Measurements from ENCODE around the gene MGAT5.

Gene MGAT5

DNA sequence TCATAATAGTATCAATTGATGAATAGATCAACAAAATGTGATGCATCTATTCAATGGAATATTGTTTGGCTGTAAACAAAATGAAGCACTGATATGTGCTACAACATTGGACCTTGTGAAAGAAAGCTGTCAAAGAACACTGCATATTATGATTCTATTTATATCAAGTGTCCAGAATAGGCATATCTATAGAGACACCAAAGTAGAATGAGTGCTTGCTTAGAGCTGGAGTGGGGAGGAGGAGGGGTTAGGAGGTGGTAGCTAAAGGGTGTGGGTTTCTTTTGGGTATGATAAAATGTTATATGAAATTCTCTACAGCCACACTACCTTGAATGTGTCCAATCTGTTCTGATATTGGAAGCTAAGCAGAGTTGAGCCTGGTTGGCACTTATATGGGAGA, 23.0 kb upstream of the MGAT5 start:
- no peak for DNase-seq (ENCODE audit: extremely low read depth in 1 of 2, low read depth in 1 of 2)

DNA sequence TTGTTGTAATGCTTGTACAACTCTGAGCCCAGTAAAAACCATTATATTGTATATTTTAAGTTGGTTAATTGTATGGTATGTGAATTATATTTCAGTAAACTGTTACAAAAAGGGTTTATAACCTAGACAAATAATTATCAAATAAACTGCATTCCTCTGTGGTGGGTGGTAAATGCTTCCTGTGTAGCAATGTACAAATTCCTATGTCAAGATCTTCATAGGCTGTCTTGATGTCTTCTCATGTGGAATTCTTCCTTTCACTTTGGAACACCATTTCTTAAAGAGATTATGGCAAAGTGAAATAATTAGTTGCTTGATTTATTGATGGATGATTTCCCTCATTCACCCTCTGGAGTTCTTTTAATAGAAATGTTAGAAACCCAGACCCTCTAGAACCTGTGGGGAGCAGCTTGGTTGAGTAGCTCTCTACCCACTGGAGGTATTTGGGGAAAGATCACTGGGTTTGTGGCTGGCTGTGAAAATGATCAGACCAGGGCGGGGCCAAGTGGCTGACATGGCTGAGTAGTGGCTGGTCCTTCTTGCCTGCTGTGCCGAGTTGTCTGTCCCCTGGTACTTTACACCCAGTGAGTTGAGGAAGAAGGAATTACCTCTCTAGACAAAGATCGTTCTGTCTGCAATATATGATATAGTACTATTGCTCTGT, 22.4 kb upstream of the MGAT5 start:
- DNase-seq (ENCODE audit: extremely low read depth in 1 of 2, low read depth in 1 of 2): no peak

DNA sequence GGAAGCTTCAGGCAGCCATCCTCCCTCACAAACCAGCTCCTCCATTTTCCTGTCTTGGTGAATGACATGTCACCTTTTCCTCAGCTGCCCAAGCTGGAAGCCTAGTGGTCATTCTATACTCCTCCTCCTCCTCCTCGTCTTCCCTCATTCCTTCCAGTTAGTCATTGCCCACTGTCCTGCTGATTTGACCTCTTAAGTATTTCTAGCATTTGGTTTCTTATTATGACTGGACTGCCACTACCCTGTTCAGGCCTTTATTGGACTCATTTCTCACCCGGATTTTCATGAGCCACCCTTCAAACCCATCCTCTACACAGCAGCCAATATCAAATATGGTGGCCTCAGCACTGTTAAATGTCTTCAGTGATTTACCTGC, 21.9 kb upstream of the MGAT5 start:
- no peak for DNase-seq (ENCODE audit: extremely low read depth in 1 of 2, low read depth in 1 of 2)

DNA sequence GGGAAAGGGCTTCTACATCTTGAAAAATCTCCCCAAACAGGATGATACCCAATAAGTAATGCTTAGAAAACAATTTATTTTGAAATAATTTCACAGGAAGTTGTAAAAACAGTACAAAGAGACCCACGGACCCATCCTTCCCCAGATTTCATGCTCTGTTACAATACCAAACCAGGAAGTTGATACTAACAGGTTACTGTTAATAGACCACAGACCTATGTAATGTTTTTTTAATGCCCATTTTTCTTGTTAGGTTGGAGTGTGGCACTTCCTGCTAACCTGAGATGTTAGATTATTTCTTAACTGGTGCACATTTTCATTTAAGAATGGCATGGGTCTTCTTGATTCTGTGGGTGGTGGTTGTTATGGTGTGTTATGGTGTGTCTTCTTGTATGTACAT, 21.4 kb upstream of the MGAT5 start:
- DNase-seq (ENCODE audit: extremely low read depth in 1 of 2, low read depth in 1 of 2): no peak

DNA sequence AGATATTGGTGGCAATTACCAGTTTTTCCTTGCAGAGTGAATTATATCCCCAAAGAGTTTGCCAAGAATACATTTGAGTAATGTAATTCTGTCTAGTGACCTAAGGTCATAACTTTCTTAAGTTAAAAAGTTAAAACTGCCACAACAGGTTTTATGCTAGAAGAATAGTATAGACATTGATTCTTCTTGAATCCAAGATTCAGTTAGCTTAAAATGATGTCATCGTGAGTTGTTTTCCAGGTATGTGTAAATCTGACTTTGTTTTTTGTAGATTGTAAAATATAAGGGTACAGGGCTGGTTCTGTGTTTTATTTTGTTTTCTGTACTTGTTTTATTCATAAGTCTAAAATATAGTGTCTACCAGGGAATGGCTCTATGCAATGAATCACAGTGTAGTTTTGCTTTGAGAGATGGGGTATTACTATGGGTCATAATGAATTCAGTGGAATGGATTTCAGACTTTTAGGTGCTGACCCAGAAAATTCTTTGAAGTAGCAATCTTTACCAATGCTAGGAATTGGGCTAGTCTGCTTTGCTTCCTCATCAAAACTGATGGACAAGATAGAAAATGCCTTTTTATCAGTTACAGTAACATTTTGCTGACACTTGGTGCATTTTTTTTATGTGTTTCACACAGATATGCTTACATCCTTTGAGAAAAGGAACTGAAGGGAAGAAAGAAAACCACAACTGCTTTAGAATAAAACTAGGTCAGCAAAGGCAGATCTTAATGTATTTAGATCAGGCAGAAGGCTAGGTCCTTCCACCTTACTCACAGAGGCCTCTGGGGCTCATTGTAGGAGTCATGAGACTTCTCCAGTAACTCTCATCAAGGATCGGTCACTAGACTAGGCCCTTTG, 20.8 kb upstream of the MGAT5 start:
- peak in 1 of 2 donors; percentile 22 for DNase-seq (ENCODE audit: extremely low read depth in 1 of 2, low read depth in 1 of 2)

DNA sequence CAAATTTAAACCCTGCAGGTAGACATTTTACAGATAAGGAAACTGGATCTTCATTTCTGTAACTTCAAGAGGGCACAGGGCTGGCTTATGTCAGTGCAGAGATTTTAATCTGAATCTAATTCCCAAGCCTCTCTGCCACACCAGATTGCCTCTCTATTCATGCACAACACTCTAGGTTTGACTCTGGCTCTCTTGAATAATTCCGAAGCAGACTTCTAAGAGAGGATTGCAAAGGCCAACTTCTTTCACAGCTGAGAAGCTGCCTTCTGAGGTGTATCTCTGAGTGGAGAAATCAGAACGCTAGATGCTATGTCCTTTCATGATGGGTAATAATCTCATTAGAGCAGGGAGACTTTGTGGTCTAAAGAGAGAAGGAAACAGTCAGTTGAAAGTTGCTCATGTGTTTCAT, 20.1 kb upstream of the MGAT5 start:
- DNase-seq (ENCODE audit: extremely low read depth in 1 of 2, low read depth in 1 of 2): no peak

DNA sequence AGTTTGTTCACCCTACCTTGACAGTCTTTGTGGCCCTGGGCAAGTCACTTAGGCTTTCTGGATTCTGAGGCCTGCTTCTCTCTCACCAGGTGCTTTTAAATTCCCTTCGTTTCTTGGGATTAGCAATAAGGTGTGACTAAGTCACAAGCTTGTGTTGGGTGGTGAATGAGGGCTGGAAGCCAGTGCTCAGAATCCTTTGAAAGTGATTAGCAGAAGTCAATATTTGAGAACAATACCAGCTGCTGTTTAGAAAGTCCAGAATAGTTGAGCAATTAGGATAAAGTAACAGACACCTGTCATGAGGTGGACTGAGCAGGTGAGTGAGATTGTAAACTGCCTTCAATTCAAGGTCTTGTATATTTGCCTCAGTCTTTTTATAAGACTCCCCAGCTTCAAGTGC, 19.3 kb upstream of the MGAT5 start:
- no peak for DNase-seq (ENCODE audit: extremely low read depth in 1 of 2, low read depth in 1 of 2)

DNA sequence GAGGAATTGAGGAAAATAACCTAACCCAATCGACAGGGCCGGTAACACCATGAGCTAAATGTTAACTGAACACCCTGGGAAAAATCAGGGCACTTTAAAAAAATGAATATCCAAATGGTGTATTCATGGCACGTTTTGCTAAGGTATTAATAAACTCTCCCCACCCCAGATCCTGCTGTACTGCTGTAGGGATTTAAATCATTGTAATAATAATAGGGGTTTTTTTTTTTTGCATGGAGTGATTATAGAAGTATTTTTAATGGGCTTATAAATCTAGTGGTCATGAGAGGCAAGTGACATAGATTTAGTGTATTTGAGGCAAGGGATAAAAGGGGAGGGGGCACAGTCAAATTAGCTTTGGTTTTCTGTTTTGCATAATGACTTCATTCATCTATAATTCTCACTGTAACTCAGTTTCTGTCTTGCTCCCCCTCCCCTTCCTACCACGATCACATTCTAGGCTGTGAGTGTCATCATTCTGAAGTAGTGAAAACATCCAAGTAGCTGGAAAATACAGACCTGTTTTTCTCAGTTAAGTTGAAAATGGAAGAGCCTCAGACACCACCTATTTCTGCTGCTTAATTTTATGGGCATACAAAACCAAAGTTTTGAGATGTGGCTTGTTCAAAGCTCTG, 18.2 kb upstream of the MGAT5 start:
- no peak for DNase-seq (ENCODE audit: extremely low read depth in 1 of 2, low read depth in 1 of 2)

DNA sequence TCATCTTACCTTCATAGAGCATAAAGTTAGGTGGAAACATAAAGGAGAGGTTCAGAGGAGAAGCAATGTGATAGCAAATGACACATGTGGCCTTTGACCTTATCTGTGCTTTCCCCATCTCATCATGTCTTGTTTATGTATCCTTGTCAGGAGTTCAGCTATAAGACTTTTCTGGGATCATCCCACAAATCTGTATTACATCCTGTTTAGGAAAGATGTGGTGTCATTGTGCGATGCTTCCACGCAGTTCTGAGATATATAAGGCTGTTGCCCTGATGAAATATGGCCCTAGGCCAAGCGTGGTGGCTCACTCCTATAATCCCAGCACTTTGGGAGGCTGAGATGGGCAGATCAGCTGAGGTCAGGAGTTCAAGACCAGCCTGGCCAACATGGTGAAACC, 15.5 kb upstream of the MGAT5 start:
- DNase-seq (ENCODE audit: extremely low read depth in 1 of 2, low read depth in 1 of 2): no peak

DNA sequence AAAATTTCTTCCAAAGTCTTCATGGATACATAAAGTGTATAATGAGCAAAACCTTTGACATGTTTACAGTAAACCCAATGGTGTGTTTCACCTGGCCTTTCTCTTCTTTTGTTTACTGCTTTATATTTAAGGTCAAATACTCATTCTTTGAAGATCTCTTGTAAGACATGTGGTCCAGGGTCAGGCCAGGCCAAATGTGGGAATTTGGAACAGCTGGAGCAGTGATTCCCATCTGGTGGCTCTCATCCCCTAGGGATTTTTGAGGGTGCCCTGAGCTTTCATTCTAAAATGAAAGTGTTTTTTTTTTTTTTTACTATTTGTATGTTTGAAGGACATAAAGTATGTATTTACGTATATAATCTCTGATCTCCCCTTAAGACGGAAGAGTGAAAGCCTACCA, 13.8 kb upstream of the MGAT5 start:
- DNase-seq (ENCODE audit: extremely low read depth in 1 of 2, low read depth in 1 of 2): no peak

DNA sequence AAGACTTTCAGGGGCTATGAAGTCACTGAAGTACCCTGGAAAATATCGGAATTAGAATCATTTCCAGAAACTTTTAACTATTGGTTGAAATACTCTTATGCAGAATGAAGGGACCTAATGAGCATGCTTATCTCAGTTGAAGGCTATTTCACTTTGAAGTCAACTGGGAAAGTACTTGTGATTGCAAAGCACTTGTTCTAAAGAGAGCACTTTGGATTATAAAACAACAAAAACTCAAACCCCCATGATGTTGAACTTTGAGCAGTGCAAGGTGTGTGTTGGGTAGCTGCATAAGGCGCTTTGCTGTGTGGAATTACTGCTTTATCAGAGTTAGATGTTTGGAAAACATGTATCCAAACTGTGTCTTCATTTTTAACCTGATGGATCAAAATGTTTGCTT, 12.0 kb upstream of the MGAT5 start:
- no peak for DNase-seq (ENCODE audit: extremely low read depth in 1 of 2, low read depth in 1 of 2)

DNA sequence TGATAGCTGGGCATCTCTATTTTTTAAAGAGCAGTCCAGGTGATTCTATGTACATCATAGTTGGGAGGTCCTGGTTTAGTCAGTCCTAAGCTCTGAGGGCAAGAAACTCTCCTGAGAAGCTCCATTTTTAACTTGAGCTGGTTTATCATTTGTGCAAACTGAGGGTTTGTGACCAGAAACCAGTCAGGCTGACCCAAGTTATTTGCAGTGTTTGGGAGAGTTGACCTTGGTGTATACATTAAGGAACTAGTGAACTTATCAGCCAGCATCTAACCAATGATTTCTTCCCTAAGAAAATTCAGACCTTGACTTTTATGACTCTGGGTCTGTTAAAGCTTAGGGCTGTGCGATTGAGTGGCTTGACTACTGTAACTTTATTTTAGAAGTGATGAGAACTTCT, 10.6 kb upstream of the MGAT5 start:
- DNase-seq (ENCODE audit: extremely low read depth in 1 of 2, low read depth in 1 of 2): no peak

DNA sequence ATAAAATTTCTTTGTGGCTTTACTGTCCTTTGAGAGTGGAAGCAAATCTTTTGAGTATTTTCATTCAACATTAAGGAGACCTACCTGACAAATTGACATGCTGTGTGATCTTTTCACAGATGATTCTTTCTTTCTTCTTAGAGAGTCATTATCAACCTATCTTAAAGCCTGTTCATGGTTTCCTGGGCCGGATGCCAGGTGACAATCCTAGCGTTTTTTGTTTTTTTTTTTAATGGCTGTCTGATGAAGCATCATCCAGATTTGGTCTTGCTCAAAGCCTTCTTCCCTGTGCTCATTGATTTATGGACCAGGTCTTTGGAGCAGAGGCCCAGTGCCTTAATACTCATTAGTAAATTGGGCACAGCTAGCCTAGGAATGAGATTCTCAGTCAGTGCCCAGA, 9.8 kb upstream of the MGAT5 start:
- no peak for DNase-seq (ENCODE audit: extremely low read depth in 1 of 2, low read depth in 1 of 2)

DNA sequence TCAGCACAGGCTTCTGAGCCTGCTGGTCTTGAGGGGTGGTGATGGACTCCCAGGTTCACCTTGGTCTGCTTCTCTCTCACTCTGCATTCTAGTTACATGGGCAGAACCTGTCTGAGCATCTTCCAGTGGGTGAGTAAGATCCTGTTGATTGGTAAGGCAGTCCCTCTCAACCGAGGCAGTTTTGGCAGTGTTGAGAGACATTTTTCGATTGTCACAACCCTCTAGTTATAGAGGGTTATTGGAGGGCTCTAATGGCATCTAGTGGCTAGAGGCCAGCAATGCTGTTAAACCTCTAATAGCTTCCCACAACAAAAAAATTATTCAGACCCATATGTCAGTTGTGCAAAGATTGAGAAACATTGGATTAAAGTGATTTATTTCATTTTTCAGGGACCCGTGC, 9.3 kb upstream of the MGAT5 start:
- DNase-seq (ENCODE audit: extremely low read depth in 1 of 2, low read depth in 1 of 2): no peak

DNA sequence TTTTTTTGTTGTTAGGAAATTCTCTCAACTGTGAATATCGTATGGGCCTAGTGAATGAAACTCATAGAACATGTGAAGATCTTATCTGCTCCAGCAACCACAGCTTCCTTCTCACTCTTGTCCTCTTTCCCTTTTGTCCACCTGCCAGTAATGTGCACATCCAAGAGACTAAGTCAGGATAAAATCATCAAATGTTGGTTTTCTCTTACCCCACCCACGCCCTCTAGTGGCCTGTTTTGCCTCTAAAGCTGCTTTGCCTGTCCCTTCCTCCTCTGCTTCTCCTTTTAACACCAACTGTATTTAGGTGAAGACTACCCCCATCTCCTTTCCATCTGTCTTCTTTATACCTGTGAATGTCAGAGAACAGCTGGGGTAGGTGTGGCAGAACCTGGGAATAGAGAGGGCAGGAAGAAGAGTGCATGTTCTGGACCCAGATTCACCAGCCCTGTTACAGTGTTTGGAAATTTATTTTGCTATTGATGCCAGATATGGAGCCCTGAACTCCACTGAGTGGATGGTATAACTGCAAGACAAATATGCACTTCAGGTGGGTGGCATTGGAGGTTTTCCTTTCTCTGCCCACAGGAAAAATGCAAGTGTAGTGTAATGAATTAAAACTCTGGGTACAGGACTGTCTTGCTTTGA, 8.4 kb upstream of the MGAT5 start:
- peak in 1 of 2 donors; percentile 66 for DNase-seq (ENCODE audit: extremely low read depth in 1 of 2, low read depth in 1 of 2)

DNA sequence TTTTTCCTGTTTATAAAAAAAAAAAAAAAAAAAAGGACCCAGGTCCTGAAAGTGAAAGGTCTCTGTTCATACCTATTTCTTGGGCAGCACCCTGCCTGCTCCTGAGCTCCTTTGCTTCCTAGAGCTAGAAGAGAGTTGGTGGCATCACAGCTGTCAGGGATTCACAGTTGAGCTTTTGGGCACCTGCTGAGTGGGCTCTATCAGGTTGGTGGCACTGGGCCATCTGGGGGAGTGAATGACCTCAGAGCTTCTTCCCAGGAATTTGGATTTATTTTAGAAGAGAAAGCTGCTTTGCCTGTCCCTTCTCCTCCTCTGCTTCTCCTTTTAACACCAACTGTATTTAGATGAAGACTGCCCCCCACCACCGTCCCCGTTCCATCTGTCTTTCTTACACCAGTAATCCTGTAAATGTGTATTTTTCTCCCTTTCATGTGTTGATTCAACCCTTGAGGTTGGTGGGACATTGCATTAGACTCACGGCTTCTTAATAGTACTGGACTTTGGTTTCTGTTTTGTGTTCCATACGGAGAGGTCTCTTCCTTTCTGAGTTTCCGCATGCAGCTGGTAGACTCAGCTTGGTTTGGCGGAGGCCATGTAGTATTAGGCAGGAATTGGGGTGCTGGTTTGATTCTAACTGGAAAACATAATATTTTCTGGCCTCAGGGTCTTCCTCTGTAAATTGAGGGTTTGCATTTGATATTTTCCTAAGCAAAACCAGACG, 7.6 kb upstream of the MGAT5 start:
- no peak for DNase-seq (ENCODE audit: extremely low read depth in 1 of 2, low read depth in 1 of 2)

DNA sequence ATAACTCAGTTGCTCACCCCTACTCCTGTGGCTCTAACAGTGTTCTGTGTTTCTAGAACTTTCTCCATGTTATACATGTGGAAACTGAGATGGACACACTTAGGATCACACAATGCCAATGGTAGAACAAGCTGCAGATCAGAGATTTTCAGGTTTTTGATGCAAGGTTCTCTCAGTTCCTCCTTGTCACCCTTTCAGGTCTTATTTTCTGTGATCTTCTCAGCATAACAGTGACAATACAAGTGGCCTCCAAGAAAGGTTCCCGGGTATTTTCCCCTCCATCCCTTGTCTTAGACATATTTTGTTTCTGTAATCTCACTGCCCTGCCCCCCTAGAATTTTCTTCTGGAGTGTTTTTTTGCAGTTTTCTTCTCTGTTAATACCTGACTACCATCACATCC, 6.2 kb upstream of the MGAT5 start:
- DNase-seq (ENCODE audit: extremely low read depth in 1 of 2, low read depth in 1 of 2): no peak

DNA sequence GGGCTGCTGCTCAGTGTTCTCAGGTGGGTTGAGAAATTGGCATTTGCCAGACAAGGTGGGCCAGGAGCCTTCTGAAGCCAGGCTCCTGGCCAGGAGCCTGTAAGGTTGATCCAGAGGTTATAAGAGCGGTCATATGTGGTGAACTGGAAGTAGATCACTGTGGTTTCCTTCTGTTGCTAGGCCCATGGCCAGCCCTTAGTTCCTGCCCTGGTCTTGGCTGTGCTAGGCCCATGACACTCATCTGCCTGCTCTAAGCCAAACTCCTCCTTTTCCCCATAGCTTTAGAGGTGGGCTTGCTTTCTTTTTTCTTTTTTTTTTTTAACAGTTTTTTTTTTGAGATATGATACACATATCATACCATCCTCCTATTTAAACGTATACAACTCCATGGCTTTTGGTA, 5.0 kb upstream of the MGAT5 start:
- no peak for DNase-seq (ENCODE audit: extremely low read depth in 1 of 2, low read depth in 1 of 2)

DNA sequence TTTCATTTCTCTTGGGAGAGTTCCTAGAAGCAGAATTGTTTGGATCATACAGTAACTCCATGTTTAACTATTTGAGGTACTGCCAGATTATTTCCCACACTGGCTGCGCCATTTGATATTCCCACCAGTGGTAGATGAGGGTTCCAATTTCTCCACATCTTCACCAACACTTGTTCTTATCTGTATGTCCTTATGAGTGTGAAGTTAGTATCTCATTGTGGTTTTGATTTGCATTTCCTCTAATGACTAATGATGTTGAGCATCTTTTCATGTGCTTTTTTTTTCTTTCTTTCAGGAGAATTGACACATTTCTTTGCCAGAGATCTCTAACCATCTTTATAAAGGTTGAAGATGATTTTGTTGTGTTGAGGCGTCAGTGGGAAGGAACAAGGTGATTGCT, 4.1 kb upstream of the MGAT5 start:
- no peak for DNase-seq (ENCODE audit: extremely low read depth in 1 of 2, low read depth in 1 of 2)

DNA sequence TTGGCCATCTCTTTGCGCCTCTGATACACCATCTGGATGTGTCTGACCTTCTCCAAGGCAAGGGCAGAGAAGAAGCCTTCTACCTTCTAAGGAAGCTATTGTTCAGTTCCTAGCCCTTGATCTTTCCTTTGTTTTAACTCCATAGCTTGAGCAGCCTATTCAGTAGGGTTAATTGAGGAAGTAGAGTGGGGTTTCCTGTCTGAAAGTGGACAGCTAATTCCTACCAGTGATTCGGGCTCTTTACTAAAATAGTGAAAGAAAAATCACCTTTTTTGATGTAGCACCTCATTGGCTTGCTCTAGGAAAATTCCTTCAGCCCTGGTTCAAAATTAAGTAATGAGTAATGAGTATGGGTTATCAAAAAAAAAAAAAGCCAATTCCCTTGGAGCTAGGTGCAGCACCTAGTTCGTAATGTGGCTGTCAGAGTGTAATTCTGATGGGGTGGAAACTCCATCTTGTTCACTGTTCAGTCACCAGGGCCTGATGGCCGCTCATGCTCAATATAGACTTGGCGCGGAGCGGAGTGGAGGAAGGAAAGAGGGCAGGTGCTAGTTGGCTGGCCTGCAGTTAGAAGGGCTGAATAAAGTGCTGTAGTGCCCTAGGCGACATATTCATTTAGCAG, 2.9 kb upstream of the MGAT5 start:
- DNase-seq (ENCODE audit: extremely low read depth in 1 of 2, low read depth in 1 of 2): no peak
